ENCODE results near the gene SERPINB8. TPM values are rescaled to one million over a fixed set of nuclear protein-coding genes. Genes with fewer than 3 reads are reported as not detected.

SERPINB8 gene
- total RNA-seq, 1 experiment from 2014 or later, result 0.98 TPM

- BruUV-seq (replicated peaks), result no TSS peak
- intact Hi-C loops (cut with micrococcal nuclease; ENCODE audit: unreplicated experiment), result no loop called here
- no peak overlapping the region for H3K4me3 ChIP-seq (ENCODE audit: low read depth, low read length)
- H3K9me3 ChIP-seq, result no peaks in the 10 kb centered on the region
- DNase-seq, result no peak
- H3K9me3 Mint-ChIP-seq (ENCODE audit: unreplicated experiment), result no peaks in the 10 kb centered on the region
- ChIA-PET CTCF (no interaction called here), POLR2A (no interaction called here)
- peaks cover 3% of the 10 kb centered on the region for H3K36me3 Mint-ChIP-seq (ENCODE audit: insufficient read depth, unreplicated experiment)
- H3K4me1 ChIP-seq, result no peaks in the 10 kb centered on the region
- H3K4me3 Mint-ChIP-seq (ENCODE audit: unreplicated experiment), result no peak overlapping the region
- TF ChIP-seq CTCF (IDR thresholded peaks at IDR 0.05; ENCODE audit: insufficient read depth in 1 of 2, low read depth in 1 of 2, low read length in 1 of 2, severe bottlenecking in 1 of 2, unreplicated experiment in 1 of 2), result no peak
- no peaks in the 10 kb centered on the region for H3K27me3 ChIP-seq (replicated peaks; ENCODE audit: control insufficient read depth, insufficient read depth, low read length)
- H3K27ac Mint-ChIP-seq (ENCODE audit: unreplicated experiment), result no peak overlapping the region
- peaks cover 9% of the 10 kb centered on the region for H3K4me1 Mint-ChIP-seq (ENCODE audit: low read depth, unreplicated experiment)
- H3K27me3 Mint-ChIP-seq (ENCODE audit: insufficient read depth, unreplicated experiment), result peaks cover 7% of the 10 kb centered on the region
- no peaks in the 10 kb centered on the region for H3K36me3 ChIP-seq (ENCODE audit: control insufficient read depth, insufficient read depth, low read length)
Measured at GRCh38 chr18:63964908-63965307, 5.0 kb upstream of the SERPINB8 start.

- no peak for TF ChIP-seq CTCF (IDR thresholded peaks at IDR 0.05; ENCODE audit: insufficient read depth in 1 of 2, low read depth in 1 of 2, low read length in 1 of 2, severe bottlenecking in 1 of 2, unreplicated experiment in 1 of 2)
- H3K27me3 Mint-ChIP-seq (ENCODE audit: insufficient read depth, unreplicated experiment), result peaks cover 7% of the 10 kb centered on the region
- H3K4me3 Mint-ChIP-seq (ENCODE audit: unreplicated experiment), result no peak overlapping the region
- POLR2A ChIA-PET, result no interaction called here
- no peaks in the 10 kb centered on the region for H3K9me3 Mint-ChIP-seq (ENCODE audit: unreplicated experiment)
- no peak overlapping the region for H3K4me3 ChIP-seq (ENCODE audit: low read depth, low read length)
- DNase-seq, result no peak
- H3K36me3 ChIP-seq (ENCODE audit: control insufficient read depth, insufficient read depth, low read length), result no peaks in the 10 kb centered on the region
- BruUV-seq (replicated peaks), result no TSS peak
- CTCF ChIA-PET, result no interaction called here
- H3K4me1 Mint-ChIP-seq (ENCODE audit: low read depth, unreplicated experiment), result peaks cover 9% of the 10 kb centered on the region
- no peaks in the 10 kb centered on the region for H3K27me3 ChIP-seq (replicated peaks; ENCODE audit: control insufficient read depth, insufficient read depth, low read length)
- no peaks in the 10 kb centered on the region for H3K4me1 ChIP-seq
- H3K27ac Mint-ChIP-seq (ENCODE audit: unreplicated experiment), result no peak overlapping the region
- H3K9me3 ChIP-seq, result no peaks in the 10 kb centered on the region
- H3K36me3 Mint-ChIP-seq (ENCODE audit: insufficient read depth, unreplicated experiment), result peaks cover 7% of the 10 kb centered on the region
- intact Hi-C loops (cut with micrococcal nuclease; ENCODE audit: unreplicated experiment), result no loop called here
Measured at GRCh38 chr18:63965716-63966330, 4.1 kb upstream of the SERPINB8 start.

- Histone ChIP-seq H3K4me1 (no peaks in the 10 kb centered on the region), H3K9me3 (no peaks in the 10 kb centered on the region), H3K27me3 (replicated peaks; ENCODE audit: control insufficient read depth, insufficient read depth, low read length) (no peaks in the 10 kb centered on the region), H3K36me3 (ENCODE audit: control insufficient read depth, insufficient read depth, low read length) (no peaks in the 10 kb centered on the region), H3K4me3 (ENCODE audit: low read depth, low read length) (peak overlapping the region; percentile 61)
- peak overlapping the region; percentile 89 for H3K4me3 Mint-ChIP-seq (ENCODE audit: unreplicated experiment)
- H3K4me1 Mint-ChIP-seq (ENCODE audit: low read depth, unreplicated experiment), result peaks cover 9% of the 10 kb centered on the region
- H3K9me3 Mint-ChIP-seq (ENCODE audit: unreplicated experiment), result no peaks in the 10 kb centered on the region
- H3K27me3 Mint-ChIP-seq (ENCODE audit: insufficient read depth, unreplicated experiment), result peaks cover 2% of the 10 kb centered on the region
- peaks cover 12% of the 10 kb centered on the region for H3K36me3 Mint-ChIP-seq (ENCODE audit: insufficient read depth, unreplicated experiment)
- BruUV-seq (replicated peaks), result no TSS peak
- TF ChIP-seq CTCF (IDR thresholded peaks at IDR 0.05; ENCODE audit: insufficient read depth in 1 of 2, low read depth in 1 of 2, low read length in 1 of 2, severe bottlenecking in 1 of 2, unreplicated experiment in 1 of 2), result no peak
- ChIA-PET POLR2A (no interaction called here), CTCF (no interaction called here)
- intact Hi-C loops (cut with micrococcal nuclease; ENCODE audit: unreplicated experiment), result no loop called here
- H3K27ac Mint-ChIP-seq (ENCODE audit: unreplicated experiment), result peak overlapping the region; percentile 97
- peak; percentile 25 to 43 for DNase-seq
Measured at GRCh38 chr18:63970809-63971205, 926 bp downstream of the SERPINB8 start.

Data from Caco-2 (cell line).